Endothelial cell of umbilical vein (primary cell): ENCODE results near the gene FNBP1.

Source experiments
- CTCF ChIP-seq, 2 donors: IDR thresholded peaks; 1 replicate in 1 of 2; 2 replicates in 1 of 2; pipeline ENCODE4 v1.5.1; 2011; ENCODE audit warnings: low read length in 2 of 2, mild to moderate bottlenecking in 2 of 2, moderate library complexity in 2 of 2, control low read depth in 1 of 2, inconsistent platforms in 1 of 2, low read depth in 1 of 2; ENCODE audit not compliant: insufficient read depth in 1 of 2; ENCODE audit errors: extremely low read depth in 1 of 2
- MAX ChIP-seq: IDR thresholded peaks from 2 replicates; pipeline ENCODE4 v1.6.1; 2011; ENCODE audit not compliant: insufficient read depth, insufficient read length
- POLR2A ChIP-seq: IDR thresholded peaks from 2 replicates; pipeline ENCODE4 v1.6.1; 2012; ENCODE audit warnings: low read depth, mild to moderate bottlenecking, control low read depth, low read length
- POLR2AphosphoS5 ChIP-seq: IDR thresholded peaks from 2 replicates; pipeline ENCODE4 v1.6.1; 2012; ENCODE audit warnings: low read depth, mild to moderate bottlenecking, control low read depth, low read length, moderate library complexity; ENCODE audit not compliant: insufficient read depth

GRCh38 chr9:130013326-130013725 lies 29.7 kb downstream of the FNBP1 start:
- TF ChIP-seq MAX, result no peak
- TF ChIP-seq CTCF (IDR thresholded peaks at IDR 0.05; ENCODE audit: extremely low read depth in 1 of 2, insufficient read depth in 1 of 2, low read depth in 1 of 2, low read length in 2 of 2), result no peak
- no peak for TF ChIP-seq POLR2AphosphoS5
- no peak for TF ChIP-seq POLR2A
